ENCODE results near the gene PAGE5.

The PAGE5 gene

GRCh38 chrX:55206162-55206941, 13.8 kb upstream of the PAGE5 start:
- Histone ChIP-seq H3K4me1 (ENCODE audit: low read depth, poor library complexity, severe bottlenecking) (no peaks in the 10 kb centered on the region), H2AFZ (ENCODE audit: low read depth) (no peak overlapping the region), H3K27me3 (ENCODE audit: insufficient read depth, low read depth) (no peaks in the 10 kb centered on the region), H4K20me1 (ENCODE audit: insufficient read depth) (no peaks in the 10 kb centered on the region), H3K27ac (no peak overlapping the region), H3K79me2 (ENCODE audit: insufficient read depth, low read depth) (no peaks in the 10 kb centered on the region), H3K4me2 (no peak overlapping the region), H3K4me3 (IDR thresholded peaks at IDR 0.05; ENCODE audit: insufficient read depth, low read depth, low read length) (no peak overlapping the region), H3K36me3 (ENCODE audit: insufficient read depth) (no peaks in the 10 kb centered on the region), H3K9ac (no peak overlapping the region)
- no peak for TF ChIP-seq CTCF (conservative IDR thresholded peaks at IDR 0.05; ENCODE audit: low read depth, low read length)

GRCh38 chrX:55210931-55211677, 9.0 kb upstream of the PAGE5 start:
- no peak overlapping the region for H3K27ac ChIP-seq
- no peak overlapping the region for H3K9ac ChIP-seq
- H3K79me2 ChIP-seq (ENCODE audit: insufficient read depth, low read depth), result no peaks in the 10 kb centered on the region
- H3K4me1 ChIP-seq (ENCODE audit: low read depth, poor library complexity, severe bottlenecking), result no peaks in the 10 kb centered on the region
- H3K4me2 ChIP-seq, result no peak overlapping the region
- H4K20me1 ChIP-seq (ENCODE audit: insufficient read depth), result no peaks in the 10 kb centered on the region
- no peaks in the 10 kb centered on the region for H3K36me3 ChIP-seq (ENCODE audit: insufficient read depth)
- no peak overlapping the region for H3K4me3 ChIP-seq (IDR thresholded peaks at IDR 0.05; ENCODE audit: insufficient read depth, low read depth, low read length)
- H2AFZ ChIP-seq (ENCODE audit: low read depth), result no peak overlapping the region
- TF ChIP-seq CTCF (conservative IDR thresholded peaks at IDR 0.05; ENCODE audit: low read depth, low read length), result no peak
- H3K27me3 ChIP-seq (ENCODE audit: insufficient read depth, low read depth), result no peaks in the 10 kb centered on the region

GRCh38 chrX:55213381-55213780, 6.8 kb upstream of the PAGE5 start:
- Histone ChIP-seq H3K4me3 (IDR thresholded peaks at IDR 0.05; ENCODE audit: insufficient read depth, low read depth, low read length) (no peak overlapping the region), H3K9ac (no peak overlapping the region), H2AFZ (ENCODE audit: low read depth) (no peak overlapping the region), H4K20me1 (ENCODE audit: insufficient read depth) (no peaks in the 10 kb centered on the region), H3K4me2 (no peak overlapping the region), H3K27ac (no peak overlapping the region), H3K4me1 (ENCODE audit: low read depth, poor library complexity, severe bottlenecking) (no peaks in the 10 kb centered on the region), H3K79me2 (ENCODE audit: insufficient read depth, low read depth) (no peaks in the 10 kb centered on the region), H3K36me3 (ENCODE audit: insufficient read depth) (no peaks in the 10 kb centered on the region), H3K27me3 (ENCODE audit: insufficient read depth, low read depth) (no peaks in the 10 kb centered on the region)
- no peak for TF ChIP-seq CTCF (conservative IDR thresholded peaks at IDR 0.05; ENCODE audit: low read depth, low read length)

GRCh38 chrX:55240788-55241340, 20.7 kb downstream of the PAGE5 start:
- Histone ChIP-seq H3K27ac (no peak overlapping the region), H3K79me2 (ENCODE audit: insufficient read depth, low read depth) (no peaks in the 10 kb centered on the region), H4K20me1 (ENCODE audit: insufficient read depth) (no peaks in the 10 kb centered on the region), H3K27me3 (ENCODE audit: insufficient read depth, low read depth) (no peaks in the 10 kb centered on the region), H3K9ac (no peak overlapping the region), H3K36me3 (ENCODE audit: insufficient read depth) (no peaks in the 10 kb centered on the region), H2AFZ (ENCODE audit: low read depth) (no peak overlapping the region), H3K4me1 (ENCODE audit: low read depth, poor library complexity, severe bottlenecking) (peaks cover 9% of the 10 kb centered on the region), H3K4me2 (no peak overlapping the region), H3K4me3 (IDR thresholded peaks at IDR 0.05; ENCODE audit: insufficient read depth, low read depth, low read length) (no peak overlapping the region)
- no peak for TF ChIP-seq CTCF (conservative IDR thresholded peaks at IDR 0.05; ENCODE audit: low read depth, low read length)
